GM18498 (cell line): ENCODE results near the gene HYAL2.
"Not testable (repeated sequence)": the region's sequence is repeated elsewhere in the genome, so short reads cannot be mapped to it uniquely, and the experiment has no call there.

Experiments
- ATAC-seq: cut with Tn5 transposase; IDR thresholded peaks from one replicate; pipeline ENCODE4 v1.9.1; 2021; ENCODE audit warnings: mild to moderate bottlenecking, moderate library complexity; ENCODE audit not compliant: unreplicated experiment

HYAL2 gene

DNA sequence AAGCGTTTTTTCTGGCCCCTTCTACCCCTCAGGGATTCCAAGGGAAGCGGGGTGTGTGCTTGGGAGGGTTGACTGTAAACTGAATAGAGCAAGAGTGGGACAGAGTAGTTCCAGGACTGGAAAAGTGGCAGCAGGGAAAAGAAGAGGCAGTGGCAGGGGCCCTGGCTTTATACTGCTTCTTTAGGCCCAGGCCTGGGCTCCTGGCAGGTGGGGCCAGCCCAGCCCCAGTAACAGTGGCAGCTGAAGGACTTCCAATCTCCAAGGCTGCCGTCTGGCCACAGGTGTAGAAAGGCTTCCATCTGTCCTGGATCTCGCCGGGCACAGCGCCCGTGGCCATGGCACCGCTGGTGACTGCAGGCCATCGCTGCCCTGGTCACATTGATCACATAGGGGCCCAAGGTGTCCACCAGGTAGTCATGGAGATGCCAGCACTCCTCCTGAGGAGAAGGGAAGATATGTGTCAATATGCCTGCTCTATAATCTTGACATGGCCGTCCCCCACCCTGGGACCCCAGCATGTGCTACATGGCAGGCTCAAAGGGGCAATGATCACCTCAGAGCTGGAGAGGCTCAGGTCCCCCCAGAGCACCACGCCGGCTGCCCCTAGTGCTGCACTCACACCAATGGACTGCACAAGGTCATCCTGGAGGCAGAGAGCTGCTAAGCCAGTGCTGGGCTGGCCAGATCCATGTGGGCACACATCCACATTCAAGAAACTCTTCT, 29.3 kb downstream of the HYAL2 start:
- ATAC-seq = no peak

DNA sequence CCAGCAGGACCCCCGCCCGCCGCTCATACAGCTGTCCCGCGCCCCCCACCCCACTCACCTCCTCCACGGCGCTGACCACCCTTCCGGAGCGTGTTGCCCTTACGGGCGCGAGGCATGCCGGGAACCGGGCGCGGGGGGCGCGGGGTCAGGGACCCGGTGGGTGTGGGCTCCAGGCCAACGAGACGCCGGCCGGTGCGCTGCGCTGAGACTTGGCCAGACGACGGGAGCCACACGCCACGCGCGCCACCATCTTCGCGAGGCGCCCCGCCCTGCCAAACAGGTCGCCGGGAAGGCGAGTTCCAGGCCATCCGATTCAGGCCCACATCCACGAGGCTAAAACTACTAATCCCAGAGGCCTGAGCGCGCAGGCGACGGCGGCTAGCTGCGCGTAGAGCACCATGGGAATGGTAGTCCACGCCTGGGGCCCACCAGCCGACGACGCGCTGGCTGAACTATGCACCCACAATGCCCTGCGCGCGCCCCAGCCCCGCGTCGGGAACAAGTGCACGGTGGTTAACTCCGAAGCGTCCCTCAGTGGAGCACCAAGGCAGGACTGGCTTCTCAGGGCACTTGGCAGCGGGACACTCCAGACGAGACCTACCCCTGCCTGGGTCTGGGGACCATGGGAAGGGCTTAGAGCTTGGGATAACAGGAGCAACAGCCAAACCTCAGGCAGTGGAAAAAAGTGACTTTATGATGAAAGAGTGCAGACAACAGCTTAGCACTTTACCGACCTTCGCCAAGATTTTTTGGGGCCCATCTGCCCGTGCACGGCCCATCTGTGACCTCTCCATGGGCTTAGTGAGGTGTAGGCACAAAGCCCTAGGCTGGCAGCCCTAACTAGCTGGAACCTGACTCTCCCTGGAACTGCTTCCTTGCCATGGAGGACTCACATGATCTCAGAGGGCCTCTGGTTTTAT, 30.1 kb downstream of the HYAL2 start, which contains the start of gene IFRD2:
IFRD2 (minus strand) TSS at position 271 of the 920 bp plus-strand sequence; CDS start at position 116, 155 bp downstream.
- peak; percentile 95 for ATAC-seq

DNA sequence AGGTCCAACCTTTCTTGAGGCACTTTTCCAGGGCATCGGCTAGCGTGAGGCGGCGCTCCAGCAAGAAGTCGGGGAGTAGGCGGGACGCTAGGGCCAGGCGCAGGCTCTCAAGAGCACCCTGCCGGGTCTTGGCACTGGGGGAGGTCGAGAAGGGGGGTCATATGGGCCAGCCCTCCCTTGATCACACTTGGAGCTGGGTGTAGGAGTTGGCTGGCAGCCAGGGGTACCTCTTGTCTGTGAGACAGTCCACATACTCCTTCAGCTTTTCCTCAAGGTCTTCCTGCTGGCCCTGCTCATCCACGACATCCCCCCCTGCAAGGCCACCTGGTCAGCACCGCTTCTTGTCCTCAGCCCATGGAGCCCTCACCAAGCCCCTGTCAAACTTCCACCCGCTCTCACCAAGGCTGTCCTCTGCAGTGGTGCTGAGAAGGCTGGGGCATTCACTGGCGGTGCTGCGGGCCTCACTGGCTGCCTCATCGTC, 32.3 kb downstream of the HYAL2 start:
- ATAC-seq = no peak

DNA sequence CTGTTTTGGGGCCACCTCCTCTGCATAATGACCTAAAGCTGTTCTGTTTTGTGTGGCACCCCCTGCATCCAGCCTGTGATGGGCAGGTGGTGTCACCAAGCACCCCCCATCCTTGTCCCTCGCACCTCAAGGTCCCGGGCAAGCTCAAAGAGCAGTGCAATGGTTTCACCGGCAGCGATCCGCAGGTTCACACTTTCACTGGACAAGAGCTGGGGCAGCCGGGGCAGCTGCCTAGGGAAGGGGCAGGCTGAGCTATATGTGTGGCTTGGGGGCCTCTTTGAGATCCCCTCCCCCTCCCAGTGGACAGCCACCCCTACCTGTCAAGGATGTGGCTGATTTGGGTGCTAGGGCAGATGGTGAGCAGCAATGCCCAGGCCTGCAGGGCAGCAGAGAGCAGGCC, 33.4 kb downstream of the HYAL2 start:
- ATAC-seq = no peak

GRCh38 chr3:50288387-50289007, 34.0 kb downstream of the HYAL2 start:
- ATAC-seq = no peak

- ATAC-seq = no peak
Observed at GRCh38 chr3:50287262-50287661, 35.3 kb downstream of the HYAL2 start.

DNA sequence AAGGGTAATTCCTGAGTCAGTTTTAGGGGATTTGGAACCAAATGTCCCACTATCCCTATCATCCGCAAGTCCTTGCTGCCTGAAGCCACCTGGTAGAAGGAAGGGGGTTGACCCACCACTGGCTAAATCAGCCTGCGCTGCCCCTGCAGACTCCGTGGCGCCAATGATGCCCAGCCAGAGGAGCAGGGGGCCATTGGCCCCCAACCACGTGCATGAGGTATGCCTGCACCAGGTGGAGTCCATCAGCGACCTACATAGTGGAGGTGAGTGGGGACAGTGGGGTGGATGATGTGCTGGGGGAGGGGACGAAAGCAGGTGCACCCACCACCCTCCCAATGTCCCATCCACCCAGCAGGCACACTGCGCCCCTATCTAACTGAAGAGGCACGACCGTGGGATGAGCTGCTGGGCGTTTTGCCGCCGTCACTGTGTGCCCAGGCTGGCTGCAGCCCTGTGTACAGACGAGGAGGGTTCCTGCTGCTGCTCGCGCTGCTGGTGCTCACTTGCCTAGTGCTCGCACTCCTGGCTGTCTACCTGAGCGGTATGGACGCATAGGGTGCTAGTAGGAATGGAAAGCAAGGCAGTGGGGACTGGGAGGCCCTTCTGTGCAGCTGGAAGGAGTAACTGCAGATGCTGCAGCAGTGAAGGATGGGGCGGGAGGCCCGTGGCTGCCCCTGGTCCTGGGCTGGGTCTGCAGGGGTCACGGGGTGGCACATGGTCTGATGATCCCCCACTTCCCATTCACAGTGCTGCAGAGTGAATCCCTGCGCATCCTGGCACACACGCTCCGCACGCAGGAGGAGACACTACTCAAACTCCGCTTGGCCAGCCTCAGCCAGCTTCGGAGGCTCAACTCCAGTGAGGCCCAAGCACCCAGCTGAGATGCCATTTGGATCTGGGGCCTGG, 36.0 kb downstream of the HYAL2 start:
- no peak for ATAC-seq

DNA sequence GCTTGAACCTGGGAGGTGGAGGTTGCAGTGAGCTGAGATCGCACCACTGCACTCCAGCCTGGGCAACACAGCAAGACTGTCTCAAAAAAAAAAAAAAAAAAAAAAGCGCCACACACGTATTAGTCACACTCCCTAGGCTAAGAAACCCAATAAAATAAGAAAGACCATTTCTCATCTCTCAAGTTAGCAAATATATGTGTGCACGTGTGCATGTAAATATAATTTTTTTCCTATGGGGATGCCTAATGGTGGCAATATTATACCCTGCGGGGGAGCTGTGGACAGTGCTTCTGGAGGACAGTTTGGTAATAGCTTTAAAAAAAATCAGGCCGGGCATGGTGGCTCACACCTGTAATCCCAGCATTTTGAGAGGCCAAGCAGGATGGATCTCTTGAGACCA, 38.4 kb downstream of the HYAL2 start:
- not testable (repeated sequence) for ATAC-seq

- no peak for ATAC-seq
Observed at GRCh38 chr3:50279255-50280016, 43.1 kb downstream of the HYAL2 start.

DNA sequence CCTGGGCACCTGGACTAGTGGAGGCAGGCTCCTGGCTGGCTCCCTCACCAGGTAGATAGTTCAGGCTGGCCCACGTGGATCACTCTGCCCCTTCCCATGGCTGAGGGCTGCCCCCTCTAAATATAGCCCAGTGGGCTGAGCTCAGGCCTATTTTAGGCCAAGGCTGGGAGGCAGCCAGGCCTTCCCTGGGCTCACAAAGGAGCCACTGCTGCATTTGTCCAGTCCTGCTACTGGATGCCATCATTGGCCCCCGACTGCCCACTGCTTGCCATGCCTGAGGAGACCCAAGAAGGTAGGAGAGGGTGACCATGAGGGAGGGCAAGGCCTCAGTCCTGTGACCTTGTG, 43.7 kb downstream of the HYAL2 start, which contains the start of gene LSMEM2:
LSMEM2 (plus strand) TSS at position 208 of the 345 bp plus-strand sequence; CDS start at position 235, 27 bp downstream.
- no peak for ATAC-seq

GRCh38 chr3:50278123-50278879, 44.2 kb downstream of the HYAL2 start:
- ATAC-seq = no peak

GRCh38 chr3:50276762-50277101, 45.8 kb downstream of the HYAL2 start:
- no peak for ATAC-seq

DNA sequence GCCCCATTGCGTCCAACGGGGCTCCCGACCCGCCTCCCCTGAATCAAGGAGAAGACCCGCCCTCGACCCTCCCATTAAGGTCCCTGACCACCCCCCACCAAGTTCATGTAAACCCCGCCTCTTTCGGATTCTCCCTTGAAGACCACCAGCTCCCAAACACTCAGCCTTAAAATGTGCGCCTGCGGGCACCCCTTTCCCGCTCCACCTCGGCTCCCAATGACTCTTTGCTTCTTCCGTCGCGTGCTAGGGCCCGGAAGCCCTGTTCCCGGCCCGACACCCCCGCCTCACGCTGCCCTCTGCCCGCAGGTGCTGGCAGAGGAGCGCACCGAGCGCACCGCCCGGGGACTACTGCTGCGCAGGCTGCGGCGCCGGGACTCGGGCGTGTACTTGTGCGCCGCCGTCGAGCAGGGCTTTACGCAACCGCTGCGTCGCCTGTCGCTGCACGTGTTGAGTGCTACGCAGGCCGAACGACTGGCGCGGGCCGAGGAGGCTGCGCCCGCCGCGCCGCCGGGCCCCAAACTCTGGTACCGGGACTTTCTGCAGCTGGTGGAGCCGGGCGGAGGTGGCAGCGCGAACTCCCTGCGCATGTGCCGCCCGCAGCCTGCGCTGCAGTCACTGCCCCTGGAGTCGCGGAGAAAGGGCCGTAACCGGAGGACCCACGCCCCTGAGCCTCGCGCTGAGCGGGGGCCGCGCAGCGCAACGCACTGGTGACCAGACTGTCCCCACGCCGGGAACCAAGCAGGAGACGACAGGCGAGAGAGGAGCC, 46.4 kb downstream of the HYAL2 start:
- no peak for ATAC-seq

- no peak for ATAC-seq
Observed at GRCh38 chr3:50275141-50275995, 47.2 kb downstream of the HYAL2 start.

- ATAC-seq = no peak
Observed at GRCh38 chr3:50274371-50275104, 48.0 kb downstream of the HYAL2 start.

GRCh38 chr3:50273689-50274065, 48.9 kb downstream of the HYAL2 start:
- ATAC-seq = no peak
